Rectal smooth muscle tissue (tissue), 1 donor: ENCODE data around the gene ALG1L2.
"Not testable (repeated sequence)": the region's sequence is repeated elsewhere in the genome, so short reads cannot be mapped to it uniquely, and the experiment has no call there.

ENCODE experiments used
- H3K27ac ChIP-seq: one replicate; pipeline ENCODE4 v1.7.0; 2013; ENCODE audit warnings: low read depth, low read length, inconsistent platforms
- H3K27me3 ChIP-seq: one replicate; pipeline ENCODE4 v1.7.0; 2013; ENCODE audit warnings: low read length; ENCODE audit not compliant: control insufficient read depth, insufficient read depth
- H3K36me3 ChIP-seq: one replicate; pipeline ENCODE4 v1.7.0; 2013; ENCODE audit warnings: low read length; ENCODE audit not compliant: control insufficient read depth, insufficient read depth
- H3K4me1 ChIP-seq: one replicate; pipeline ENCODE4 v1.7.0; 2013; ENCODE audit warnings: low read length; ENCODE audit not compliant: control insufficient read depth, insufficient read depth
- H3K4me3 ChIP-seq: one replicate; pipeline ENCODE4 v1.7.0; 2013; ENCODE audit warnings: low read length
- H3K9ac ChIP-seq: one replicate; pipeline ENCODE4 v1.7.0; 2013; ENCODE audit warnings: low read length

ALG1L2 gene

GRCh38 chr3:130081351-130081881 lies at the start of gene ALG1L2:
ALG1L2 (plus strand) TSS chr3:130081831; CDS start chr3:130082017, 186 bp downstream.
- no peaks in the 10 kb centered on the region for H3K36me3 ChIP-seq
- H3K4me3 ChIP-seq, result no peak within 1 kb of the TSS
- H3K9ac ChIP-seq, result no peak within 1 kb of the TSS
- no peaks in the 10 kb centered on the region for H3K27me3 ChIP-seq
- H3K27ac ChIP-seq, result no peak within 1 kb of the TSS
- no peaks in the 10 kb centered on the region for H3K4me1 ChIP-seq

- H3K4me3 ChIP-seq, H3K36me3 ChIP-seq, H3K27ac ChIP-seq, H3K4me1 ChIP-seq, H3K9ac ChIP-seq, H3K27me3 ChIP-seq: not testable (repeated sequence)
Observed at GRCh38 chr3:130037126-130037815, 44.4 kb upstream of the ALG1L2 start.

GRCh38 chr3:130042736-130043135 lies 38.9 kb upstream of the ALG1L2 start:
- H3K4me3 ChIP-seq, H3K4me1 ChIP-seq, H3K27ac ChIP-seq, H3K36me3 ChIP-seq, H3K9ac ChIP-seq, H3K27me3 ChIP-seq: not testable (repeated sequence)

- not testable (repeated sequence) for H3K27me3 ChIP-seq, H3K4me3 ChIP-seq, H3K27ac ChIP-seq, H3K36me3 ChIP-seq, H3K4me1 ChIP-seq, H3K9ac ChIP-seq
Observed at GRCh38 chr3:130043658-130044057, 38.0 kb upstream of the ALG1L2 start.

- H3K36me3 ChIP-seq, result no peaks in the 10 kb centered on the region
- no peak overlapping the region for H3K9ac ChIP-seq
- H3K4me1 ChIP-seq, result no peaks in the 10 kb centered on the region
- H3K27me3 ChIP-seq, result no peaks in the 10 kb centered on the region
- H3K27ac ChIP-seq, result no peak overlapping the region
- H3K4me3 ChIP-seq, result no peak overlapping the region
Observed at GRCh38 chr3:130044370-130044769, 37.3 kb upstream of the ALG1L2 start.

- H3K4me1 ChIP-seq, result no peaks in the 10 kb centered on the region
- H3K27me3 ChIP-seq, result no peaks in the 10 kb centered on the region
- no peaks in the 10 kb centered on the region for H3K36me3 ChIP-seq
- no peak overlapping the region for H3K27ac ChIP-seq
- no peak overlapping the region for H3K9ac ChIP-seq
- no peak overlapping the region for H3K4me3 ChIP-seq
Observed at GRCh38 chr3:130048726-130049125, 32.9 kb upstream of the ALG1L2 start.

- not testable (repeated sequence) for H3K9ac ChIP-seq, H3K36me3 ChIP-seq, H3K27ac ChIP-seq, H3K4me3 ChIP-seq, H3K4me1 ChIP-seq, H3K27me3 ChIP-seq
Observed at GRCh38 chr3:130052366-130052765, 29.3 kb upstream of the ALG1L2 start.

- not testable (repeated sequence) for H3K27me3 ChIP-seq, H3K27ac ChIP-seq, H3K36me3 ChIP-seq, H3K4me1 ChIP-seq, H3K9ac ChIP-seq, H3K4me3 ChIP-seq
Observed at GRCh38 chr3:130052965-130053364, 28.7 kb upstream of the ALG1L2 start.

GRCh38 chr3:130057536-130058266 lies 23.9 kb upstream of the ALG1L2 start:
- not testable (repeated sequence) for H3K27ac ChIP-seq, H3K36me3 ChIP-seq, H3K27me3 ChIP-seq, H3K4me3 ChIP-seq, H3K4me1 ChIP-seq, H3K9ac ChIP-seq

- not testable (repeated sequence) for H3K4me3 ChIP-seq, H3K27ac ChIP-seq, H3K27me3 ChIP-seq, H3K4me1 ChIP-seq, H3K36me3 ChIP-seq, H3K9ac ChIP-seq
Observed at GRCh38 chr3:130058267-130058657, 23.4 kb upstream of the ALG1L2 start.

- H3K4me1 ChIP-seq, H3K9ac ChIP-seq, H3K36me3 ChIP-seq, H3K27ac ChIP-seq, H3K4me3 ChIP-seq, H3K27me3 ChIP-seq: not testable (repeated sequence)
Observed at GRCh38 chr3:130058716-130059115, 22.9 kb upstream of the ALG1L2 start.

GRCh38 chr3:130059162-130059561 lies 22.5 kb upstream of the ALG1L2 start:
- H3K9ac ChIP-seq, H3K4me3 ChIP-seq, H3K27me3 ChIP-seq, H3K4me1 ChIP-seq, H3K36me3 ChIP-seq, H3K27ac ChIP-seq: not testable (repeated sequence)

GRCh38 chr3:130073582-130073981 lies 8.0 kb upstream of the ALG1L2 start:
- H3K36me3 ChIP-seq, result no peaks in the 10 kb centered on the region
- no peak overlapping the region for H3K4me3 ChIP-seq
- no peak overlapping the region for H3K9ac ChIP-seq
- no peaks in the 10 kb centered on the region for H3K4me1 ChIP-seq
- no peak overlapping the region for H3K27ac ChIP-seq
- H3K27me3 ChIP-seq, result no peaks in the 10 kb centered on the region
